ENCODE data around the gene PRR23A.

PRR23A gene

GRCh38 chr3:138974462-138974861 is 31.6 kb downstream of the PRR23A start:
- in situ Hi-C loops (cut with MboI; ENCODE audit: low sequenced_read_pairs), result no loop called here

DNA sequence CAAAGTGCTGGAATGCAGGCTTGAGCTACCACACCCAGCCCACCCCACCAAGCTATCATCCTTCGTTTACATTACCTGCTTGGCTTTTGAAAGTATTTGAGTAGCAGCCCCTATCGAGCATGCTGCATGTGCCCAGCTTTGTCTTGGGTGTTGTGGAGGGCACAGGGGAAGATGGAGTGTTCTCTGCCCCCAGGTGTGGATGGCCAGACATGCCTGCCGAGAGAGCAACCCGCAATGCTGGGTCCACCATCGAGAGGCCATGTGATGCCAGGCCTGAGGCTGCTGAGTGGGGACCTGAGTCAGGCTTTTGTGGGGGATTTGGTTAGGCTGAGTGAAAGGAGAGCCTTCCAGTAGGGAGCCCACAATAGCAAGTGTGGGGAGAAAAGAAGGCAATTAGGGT is 33.1 kb downstream of the PRR23A start:
- in situ Hi-C loops (cut with MboI; ENCODE audit: low sequenced_read_pairs), result no loop called here

- in situ Hi-C loops (cut with MboI; ENCODE audit: low sequenced_read_pairs), result no loop called here
These were observed 34.2 kb downstream of the PRR23A start for GRCh38 chr3:138971766-138972320.

DNA sequence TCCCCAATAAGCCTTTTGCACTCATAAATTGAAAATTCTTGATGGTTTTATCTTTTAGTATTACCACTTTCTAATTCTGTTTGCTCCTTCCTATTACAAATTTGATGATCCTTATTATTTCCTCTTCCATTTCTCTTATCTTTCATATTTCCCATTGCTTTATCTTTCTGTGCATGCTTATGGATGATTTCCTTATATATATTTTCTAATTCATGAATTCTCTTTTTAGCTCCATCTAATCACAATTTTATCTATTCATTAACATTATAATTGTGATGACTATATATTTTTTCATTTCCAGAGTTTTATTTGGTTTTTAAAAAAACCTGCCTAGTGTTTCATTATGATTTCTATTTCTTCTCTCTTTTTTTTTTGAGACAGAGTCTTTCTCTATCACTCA is 41.1 kb downstream of the PRR23A start:
- in situ Hi-C loops (cut with MboI; ENCODE audit: low sequenced_read_pairs), result no loop called here

GRCh38 chr3:138964264-138964663 is 41.8 kb downstream of the PRR23A start:
- in situ Hi-C loops (cut with MboI; ENCODE audit: low sequenced_read_pairs), result no loop called here

DNA sequence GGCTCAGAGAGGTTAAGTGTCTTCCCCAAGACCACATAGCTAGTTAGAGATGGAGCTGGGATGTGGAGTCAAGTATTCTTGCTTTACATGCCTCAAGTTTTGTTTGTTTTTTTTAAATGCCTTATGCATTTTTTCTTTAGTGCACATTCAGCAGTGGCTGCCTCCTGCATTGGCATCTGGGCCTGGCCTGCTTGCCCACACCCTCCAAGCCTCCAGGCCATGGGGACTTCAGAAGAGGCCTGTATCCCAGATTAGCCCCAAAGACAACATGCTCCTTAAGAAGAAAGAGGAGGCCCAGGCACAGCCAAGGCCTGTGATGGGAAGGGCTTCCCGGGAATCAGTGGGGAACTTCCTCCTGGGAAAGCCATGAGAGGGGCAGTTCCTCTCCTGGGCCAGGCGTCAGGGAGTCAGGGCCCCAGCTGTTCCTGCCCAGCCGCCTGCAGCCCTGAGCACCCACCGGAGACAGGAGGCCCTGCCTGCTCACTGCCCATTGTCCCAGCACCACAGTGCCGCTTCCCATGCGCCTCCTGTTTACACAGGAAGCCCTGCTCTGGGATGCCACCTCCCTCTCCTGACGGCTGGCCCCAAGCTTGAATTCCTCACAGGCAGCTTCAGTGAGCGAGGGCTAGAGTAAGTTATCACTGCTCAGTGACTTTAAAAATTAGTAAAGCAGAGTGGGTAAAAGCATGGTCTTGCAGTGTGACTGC is 43.1 kb downstream of the PRR23A start:
- in situ Hi-C loops (cut with MboI; ENCODE audit: low sequenced_read_pairs), result no loop called here

- in situ Hi-C loops (cut with MboI; ENCODE audit: low sequenced_read_pairs), result no loop called here
These were observed 45.6 kb downstream of the PRR23A start for GRCh38 chr3:138960417-138960852.

All from hTERT RPE-1 (cell line).